Immature natural killer cell (primary cell): ENCODE measurements around the gene ZC3H18. TPM values are rescaled to one million over a fixed set of nuclear protein-coding genes. Genes with fewer than 3 reads are reported as not detected.

Experiments
- DNase-seq, 3 donors: peaks; one replicate each; pipeline ENCODE4 v3.0.0; 2022; ENCODE audit warnings: mixed read lengths in 1 of 3
- H3K27ac Mint-ChIP-seq, 6 donors: one replicate each; pipeline ENCODE4 v1.8.0; 2020; ENCODE audit warnings: mixed read lengths in 6 of 6, mild to moderate bottlenecking in 5 of 6, inconsistent platforms in 4 of 6, moderate library complexity in 3 of 6
- H3K27me3 Mint-ChIP-seq, 3 donors: one replicate each; pipeline ENCODE4 v1.8.0; 2020 to 2021; ENCODE audit warnings: low read depth in 3 of 3, mild to moderate bottlenecking in 3 of 3, mixed read lengths in 3 of 3, moderate library complexity in 3 of 3, inconsistent platforms in 1 of 3
- H3K36me3 Mint-ChIP-seq, 3 donors: one replicate each; pipeline ENCODE4 v1.8.0; 2020; ENCODE audit warnings: mixed read lengths in 3 of 3, inconsistent platforms in 2 of 3, mild to moderate bottlenecking in 2 of 3
- H3K4me1 Mint-ChIP-seq, 2 donors: one replicate each; pipeline ENCODE4 v1.8.0; 2020; ENCODE audit warnings: inconsistent platforms in 2 of 2, mild to moderate bottlenecking in 2 of 2, mixed read lengths in 2 of 2, moderate library complexity in 1 of 2
- H3K4me3 Mint-ChIP-seq, 5 donors: one replicate each; pipeline ENCODE4 v1.8.0; 2020; ENCODE audit warnings: mild to moderate bottlenecking in 5 of 5, mixed read lengths in 5 of 5, inconsistent platforms in 3 of 5, moderate library complexity in 3 of 5
- H3K9me3 Mint-ChIP-seq, 6 donors: one replicate each; pipeline ENCODE4 v1.8.0; 2020; ENCODE audit warnings: mild to moderate bottlenecking in 6 of 6, mixed read lengths in 6 of 6, inconsistent platforms in 4 of 6, moderate library complexity in 3 of 6
- polyA plus RNA-seq, 3 donors: library from polyadenylated mRNA; unstranded; fragments of 300-500 nt; fragmentation: Illumina TruSeq; gene quantifications; one replicate each; pipeline ENCODE4 v1.2.3, GENCODE V29; 2021

ZC3H18 gene
- polyA plus RNA-seq, 3 donors from 2014 or later: 1.0 to 29.0 (median 8.7) TPM

DNA sequence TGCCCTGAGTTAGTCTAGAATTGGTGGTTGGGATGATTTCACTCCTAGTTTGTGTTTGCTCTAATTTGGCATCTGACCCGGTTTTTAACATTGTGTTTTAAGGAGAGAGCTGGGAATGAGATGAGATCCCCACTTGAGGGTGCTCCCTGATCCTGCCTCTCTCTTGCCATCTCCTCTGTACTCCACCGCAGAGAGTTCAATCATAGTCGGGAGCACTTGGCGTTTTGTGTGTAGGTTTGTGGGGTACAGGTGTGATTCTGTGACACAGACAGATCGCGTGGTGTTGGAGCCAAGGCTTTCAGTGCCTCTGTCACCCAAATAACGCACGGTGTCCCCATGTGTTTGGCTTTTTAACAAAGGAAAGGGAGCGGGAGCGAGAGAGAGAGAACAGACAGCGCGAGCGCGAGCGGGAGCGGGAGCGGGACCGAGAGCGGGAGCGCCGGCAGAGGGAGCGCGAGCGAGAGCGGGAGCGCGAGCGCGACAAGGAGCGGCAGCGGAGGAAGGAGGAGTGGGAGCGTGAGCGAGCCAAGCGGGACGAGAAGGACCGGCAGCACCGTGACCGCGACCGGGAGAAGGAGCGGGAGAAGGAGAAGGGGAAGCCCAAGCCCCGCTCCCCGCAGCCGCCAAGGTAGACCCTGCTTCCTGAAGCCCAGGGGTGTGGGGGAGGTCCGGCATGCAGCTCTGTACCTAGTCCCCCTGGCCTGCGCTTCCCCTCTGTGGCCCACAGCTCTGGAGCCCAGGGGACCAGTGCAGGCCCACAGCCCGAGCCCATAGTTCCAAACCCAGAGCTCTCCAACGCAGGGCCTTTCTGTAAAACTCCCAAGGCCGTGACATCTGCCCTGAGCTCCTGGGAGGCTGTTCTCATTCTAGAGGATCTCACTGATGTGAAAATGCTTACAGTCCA, 41.0 kb downstream of the ZC3H18 start:
- H3K27me3 Mint-ChIP-seq: peaks cover 0 to 6% (median 4%) of the 10 kb centered on the region in 3 donors
- no peak for DNase-seq
- H3K9me3 Mint-ChIP-seq: no peaks in the 10 kb centered on the region
- no peak overlapping the region for H3K4me3 Mint-ChIP-seq
- peaks cover 15 to 37% (median 28%) of the 10 kb centered on the region in 3 donors for H3K36me3 Mint-ChIP-seq
- peaks cover 9 to 19% of the 10 kb centered on the region in 2 donors for H3K4me1 Mint-ChIP-seq
- H3K27ac Mint-ChIP-seq: peak overlapping the region in 3 of 6 donors; percentile 7 to 53 (median 44)

DNA sequence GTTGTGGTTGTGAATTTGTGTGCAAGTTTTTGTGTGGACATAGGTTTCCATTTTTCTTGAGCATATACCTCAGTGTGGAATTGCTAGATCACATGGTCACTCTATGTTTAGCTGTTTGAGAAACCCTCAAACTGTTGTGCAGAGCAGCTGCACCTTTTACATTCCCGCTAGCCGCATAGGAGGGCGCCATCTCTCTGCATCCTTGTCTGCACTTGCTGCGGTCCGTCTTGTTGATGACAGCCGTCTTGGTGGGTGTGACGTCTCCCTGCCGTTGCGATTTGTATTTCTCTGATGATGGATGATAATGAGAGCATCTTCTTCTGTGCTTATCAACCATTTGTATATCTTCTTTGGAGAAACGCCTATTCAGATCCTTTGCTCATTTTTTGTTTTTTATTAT, 43.1 kb downstream of the ZC3H18 start:
- Mint-ChIP-seq H3K27me3 (peaks cover 0 to 9% (median 2%) of the 10 kb centered on the region in 3 donors), H3K9me3 (no peaks in the 10 kb centered on the region), H3K4me1 (peaks cover 17 to 20% of the 10 kb centered on the region in 2 donors), H3K27ac (peak overlapping the region in 4 of 6 donors; percentile 24 to 75 (median 52)), H3K4me3 (no peak overlapping the region), H3K36me3 (peaks cover 6 to 27% (median 20%) of the 10 kb centered on the region in 3 donors)
- DNase-seq: no peak

DNA sequence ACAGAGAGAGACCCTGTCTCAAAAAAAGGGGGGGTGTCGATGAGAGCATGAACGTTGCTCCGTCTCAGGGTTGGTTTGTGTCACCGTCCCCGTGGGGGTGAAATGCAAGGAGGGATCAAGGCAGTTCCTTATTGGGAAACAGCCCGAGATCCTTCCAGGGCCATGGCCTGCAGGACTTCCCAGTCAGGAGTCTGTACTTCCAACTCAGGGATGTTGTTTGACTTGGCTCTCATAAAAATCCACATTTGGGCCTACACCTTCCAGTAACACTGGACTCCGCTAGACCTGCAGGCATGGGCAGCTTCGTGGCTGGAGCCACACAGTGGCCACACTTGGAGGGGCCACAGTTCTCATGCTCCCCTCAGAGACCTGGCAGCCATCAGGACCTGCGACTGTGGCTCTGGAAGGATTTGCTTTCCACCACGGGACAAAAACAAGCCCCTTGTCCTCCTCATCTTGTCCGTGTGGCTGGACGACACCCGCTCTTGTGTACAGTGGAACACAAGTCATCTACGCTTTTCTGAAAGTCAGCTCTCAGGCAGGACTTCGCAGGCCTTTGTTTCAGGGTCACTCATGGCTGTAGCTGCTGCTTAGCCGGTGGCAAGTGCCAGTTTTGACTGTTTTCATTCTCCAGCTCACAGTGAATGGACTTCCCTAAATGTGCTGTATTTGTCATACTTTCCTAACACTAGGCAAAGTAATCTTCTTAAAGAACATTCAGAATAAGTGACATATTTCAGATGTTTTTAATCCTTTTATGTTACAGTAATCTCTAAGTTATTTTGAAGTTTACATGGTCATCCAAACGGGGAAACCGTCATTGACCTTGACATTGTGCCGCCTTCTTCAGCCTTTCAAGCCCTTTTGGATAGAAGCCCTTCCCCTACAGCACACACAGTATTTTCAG, 44.0 kb downstream of the ZC3H18 start:
- H3K9me3 Mint-ChIP-seq: no peaks in the 10 kb centered on the region
- peaks cover 24 to 28% of the 10 kb centered on the region in 2 donors for H3K4me1 Mint-ChIP-seq
- H3K36me3 Mint-ChIP-seq: peaks cover 6 to 27% (median 20%) of the 10 kb centered on the region in 3 donors
- no peak overlapping the region for H3K4me3 Mint-ChIP-seq
- no peak for DNase-seq
- H3K27me3 Mint-ChIP-seq: peaks cover 2 to 16% (median 3%) of the 10 kb centered on the region in 3 donors
- peak overlapping the region; percentile 55 to 85 (median 80) for H3K27ac Mint-ChIP-seq

DNA sequence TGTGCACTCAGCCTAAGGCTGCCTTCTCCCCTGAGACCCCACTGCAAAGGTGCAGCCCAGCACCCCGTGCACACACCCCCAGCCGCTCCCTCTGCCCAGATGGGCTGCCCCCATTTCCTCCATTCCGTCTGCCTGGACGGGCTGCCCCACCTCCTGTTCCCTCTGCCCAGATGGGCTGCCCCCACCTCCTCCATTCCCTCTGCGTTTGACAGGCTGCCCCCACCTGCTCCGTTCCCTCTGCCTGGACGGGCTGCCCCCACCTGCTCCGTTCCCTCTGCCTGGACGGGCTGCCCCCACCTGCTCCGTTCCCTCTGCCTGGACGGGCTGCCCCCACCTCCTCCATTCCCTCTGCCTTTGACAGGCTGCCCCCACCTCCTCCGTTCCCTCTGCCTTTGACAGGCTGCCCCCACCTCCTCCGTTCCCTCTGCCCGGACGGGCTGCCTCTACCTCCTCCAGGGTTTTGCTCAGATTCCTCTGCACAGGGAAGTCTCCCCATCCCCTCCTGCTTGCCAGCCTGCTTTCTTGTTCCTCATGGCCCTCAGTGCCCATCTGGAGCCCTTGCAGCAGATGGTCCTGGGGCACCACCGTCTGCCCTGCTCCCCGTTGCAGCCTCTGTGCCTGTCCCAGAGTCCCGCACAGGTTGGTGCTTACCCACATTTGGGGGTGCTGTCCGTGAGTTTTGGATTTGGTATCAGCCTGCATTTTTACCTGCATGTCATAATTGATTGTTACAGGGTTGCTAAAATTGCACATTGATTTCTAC, 44.8 kb downstream of the ZC3H18 start:
- Mint-ChIP-seq H3K9me3 (no peaks in the 10 kb centered on the region), H3K4me3 (no peak overlapping the region), H3K36me3 (peaks cover 6 to 28% (median 18%) of the 10 kb centered on the region in 3 donors), H3K4me1 (peaks cover 32 to 37% of the 10 kb centered on the region in 2 donors), H3K27ac (peak overlapping the region; percentile 35 to 99 (median 76)), H3K27me3 (peaks cover 4 to 22% (median 8%) of the 10 kb centered on the region in 3 donors)
- no peak for DNase-seq

DNA sequence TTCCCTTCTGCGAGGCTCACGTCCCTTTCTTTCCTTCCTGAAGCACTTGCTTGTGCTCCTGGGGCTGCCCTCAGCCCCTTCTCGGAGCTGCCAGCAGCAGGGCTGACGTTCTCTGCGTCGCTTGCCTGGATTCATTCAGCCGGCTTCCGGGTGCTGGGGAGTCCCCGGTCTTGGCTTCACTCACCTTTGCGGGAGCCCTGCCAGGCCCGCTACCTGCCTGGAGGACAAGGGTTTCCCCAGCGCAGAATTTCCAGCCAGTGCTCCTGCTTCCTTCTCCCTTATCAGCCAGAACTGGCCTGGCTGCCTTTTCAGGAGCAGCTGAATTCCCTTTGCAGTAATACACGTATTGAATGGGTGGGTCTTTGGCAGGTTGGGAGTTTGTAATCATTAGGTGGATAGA, 46.1 kb downstream of the ZC3H18 start:
- Mint-ChIP-seq H3K4me3 (no peak overlapping the region), H3K27ac (peak overlapping the region; percentile 68 to 100 (median 99)), H3K36me3 (peaks cover 0 to 19% (median 13%) of the 10 kb centered on the region in 3 donors), H3K4me1 (peaks cover 40 to 47% of the 10 kb centered on the region in 2 donors), H3K27me3 (peaks cover 13 to 32% (median 18%) of the 10 kb centered on the region in 3 donors), H3K9me3 (no peaks in the 10 kb centered on the region)
- no peak for DNase-seq

DNA sequence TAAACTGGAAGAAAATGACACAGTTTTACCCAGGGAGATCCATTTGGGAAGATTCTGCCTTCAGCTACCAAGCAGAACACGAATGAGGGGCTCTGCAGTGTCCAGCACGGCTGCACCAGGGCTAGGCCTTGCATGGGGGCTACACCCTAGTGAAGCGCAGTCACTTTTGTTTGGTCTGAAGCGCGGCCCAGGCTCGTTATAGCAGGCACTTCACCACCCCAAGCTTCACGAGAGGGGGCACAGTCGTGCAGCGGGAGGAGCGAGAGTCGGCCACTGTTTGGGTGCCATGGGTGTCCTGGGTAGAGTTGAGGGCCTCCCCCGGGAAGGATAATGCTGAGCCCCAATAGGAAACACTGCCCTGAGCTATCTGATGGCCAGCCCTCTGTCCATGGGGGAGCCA, 46.5 kb downstream of the ZC3H18 start:
- H3K4me3 Mint-ChIP-seq: no peak overlapping the region
- peaks cover 44 to 47% of the 10 kb centered on the region in 2 donors for H3K4me1 Mint-ChIP-seq
- no peak for DNase-seq
- no peaks in the 10 kb centered on the region for H3K9me3 Mint-ChIP-seq
- peaks cover 15 to 32% (median 18%) of the 10 kb centered on the region in 3 donors for H3K27me3 Mint-ChIP-seq
- H3K27ac Mint-ChIP-seq: peak overlapping the region; percentile 94 to 100 (median 99)
- H3K36me3 Mint-ChIP-seq: peaks cover 0 to 19% (median 13%) of the 10 kb centered on the region in 3 donors

DNA sequence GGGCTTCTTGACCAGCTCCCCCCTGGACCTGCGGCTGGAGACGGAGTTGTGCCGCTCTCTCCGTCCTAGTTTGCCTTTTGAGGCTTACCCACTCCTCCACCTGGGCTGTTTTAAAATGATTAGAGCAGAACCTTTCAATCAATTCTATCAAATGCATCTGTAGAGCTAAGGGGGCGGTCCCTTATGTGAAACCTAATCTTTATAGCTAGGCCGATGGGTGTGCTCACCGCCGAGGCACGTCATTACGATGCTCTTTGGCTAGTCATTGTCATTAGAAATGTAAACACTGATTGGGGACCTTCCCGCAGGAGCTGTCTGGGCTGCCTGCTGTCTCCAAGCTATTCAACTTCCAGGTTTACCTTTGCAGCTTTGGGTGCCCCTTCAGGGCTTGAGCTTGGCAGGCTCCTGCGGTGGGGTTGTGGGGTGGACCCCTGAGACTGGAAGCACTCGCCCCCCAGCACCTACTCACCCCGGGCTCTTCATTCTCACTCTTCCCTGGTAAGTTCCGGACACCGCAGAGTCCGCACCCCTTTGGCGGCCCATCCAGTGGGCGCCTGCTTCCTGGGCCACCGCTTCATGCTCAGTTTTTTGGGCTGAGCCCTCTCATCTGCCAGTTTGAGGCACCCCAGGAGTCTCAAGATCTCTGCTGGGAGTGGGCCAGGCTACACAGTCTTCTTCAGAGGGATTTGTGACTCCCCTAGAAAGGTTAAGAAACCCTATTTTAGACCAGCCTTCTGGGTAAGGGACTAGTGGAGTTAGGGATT, 47.2 kb downstream of the ZC3H18 start:
- no peak overlapping the region for H3K4me3 Mint-ChIP-seq
- no peak for DNase-seq
- no peaks in the 10 kb centered on the region for H3K9me3 Mint-ChIP-seq
- H3K27ac Mint-ChIP-seq: peak overlapping the region; percentile 94 to 100 (median 99)
- H3K4me1 Mint-ChIP-seq: peaks cover 46 to 47% of the 10 kb centered on the region in 2 donors
- peaks cover 17 to 32% (median 18%) of the 10 kb centered on the region in 3 donors for H3K27me3 Mint-ChIP-seq
- H3K36me3 Mint-ChIP-seq: peaks cover 0 to 19% (median 13%) of the 10 kb centered on the region in 3 donors

DNA sequence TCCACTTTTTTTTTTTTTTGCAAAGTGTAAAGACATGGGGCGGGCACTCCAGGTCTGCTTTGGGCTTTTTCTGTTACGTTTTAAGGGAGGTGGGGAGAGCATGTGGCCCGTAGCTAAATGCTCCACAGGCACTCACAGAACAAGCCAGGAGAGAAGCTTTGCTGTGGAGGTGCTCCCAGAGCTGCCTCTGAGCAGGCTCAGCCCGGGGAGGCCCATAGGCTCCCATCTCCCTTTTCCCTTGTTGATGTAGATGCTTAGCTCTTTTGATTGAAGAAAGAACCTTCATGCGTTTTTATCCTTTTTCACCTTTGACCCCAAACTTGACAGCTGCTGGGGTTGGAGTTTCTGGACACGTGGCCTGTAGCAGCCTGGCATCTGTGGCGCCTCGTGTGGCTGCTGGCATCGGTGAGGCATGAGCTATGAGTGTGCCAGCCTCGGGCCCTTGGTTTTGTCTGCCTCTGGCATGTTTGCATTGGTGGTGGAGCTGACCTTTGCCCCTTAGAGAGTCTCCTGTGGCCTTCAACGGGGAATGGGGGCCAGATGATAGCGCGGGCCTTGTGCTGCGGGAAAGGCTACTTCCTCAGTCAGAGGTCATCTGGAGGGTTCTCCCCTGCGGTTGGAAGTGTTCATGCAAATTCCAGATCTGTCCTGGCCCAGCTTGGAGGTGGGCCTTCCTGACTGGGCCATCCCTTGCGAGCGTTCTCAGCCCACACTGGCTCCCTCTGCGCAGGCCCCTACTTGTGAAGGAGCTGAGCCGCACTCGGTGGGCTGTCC, 48.2 kb downstream of the ZC3H18 start:
- peaks cover 44 to 49% of the 10 kb centered on the region in 2 donors for H3K4me1 Mint-ChIP-seq
- peaks cover 0 to 17% (median 13%) of the 10 kb centered on the region in 3 donors for H3K36me3 Mint-ChIP-seq
- no peaks in the 10 kb centered on the region for H3K9me3 Mint-ChIP-seq
- peak overlapping the region; percentile 94 to 100 (median 99) for H3K27ac Mint-ChIP-seq
- peak overlapping the region in 1 of 5 donors; percentile 82 for H3K4me3 Mint-ChIP-seq
- H3K27me3 Mint-ChIP-seq: peaks cover 17 to 31% (median 18%) of the 10 kb centered on the region in 3 donors
- DNase-seq: no peak

DNA sequence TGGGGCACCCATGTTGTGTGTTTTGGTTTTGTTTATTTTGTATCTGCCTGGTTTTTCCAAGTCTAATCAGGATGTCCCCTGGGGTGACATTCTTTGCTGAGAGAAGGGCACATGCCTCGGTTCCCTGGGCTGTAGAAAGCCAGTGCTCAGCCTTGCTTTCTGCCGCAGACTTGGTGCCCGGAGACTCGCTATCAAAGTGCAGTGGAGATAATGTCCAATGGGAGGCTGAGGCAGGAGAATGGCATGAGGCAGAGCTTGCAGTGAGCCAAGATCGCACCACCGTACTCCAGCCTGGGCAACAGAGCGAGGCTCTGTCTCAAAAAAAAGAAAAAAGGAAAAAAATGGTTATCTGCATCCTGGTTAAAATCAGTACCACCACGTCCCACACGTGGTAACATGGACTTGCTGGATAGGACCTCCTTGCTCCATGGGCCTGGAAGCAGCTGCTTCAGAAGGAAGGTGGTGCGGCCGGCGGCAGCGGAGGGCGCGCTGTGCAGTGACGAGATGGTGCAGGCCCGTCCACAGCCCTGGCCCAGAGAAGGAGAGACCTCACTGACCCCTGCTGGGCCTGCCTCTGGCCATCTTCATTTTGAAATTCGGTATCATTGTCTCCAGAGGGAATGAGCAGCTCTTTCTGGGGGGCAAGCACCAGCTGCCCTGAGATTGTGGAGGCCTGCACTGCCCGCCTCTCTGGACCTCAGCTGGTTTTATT, 48.9 kb downstream of the ZC3H18 start:
- H3K4me1 Mint-ChIP-seq: peaks cover 40 to 47% of the 10 kb centered on the region in 2 donors
- H3K4me3 Mint-ChIP-seq: peak overlapping the region; percentile 56 to 82 (median 72)
- no peak for DNase-seq

DNA sequence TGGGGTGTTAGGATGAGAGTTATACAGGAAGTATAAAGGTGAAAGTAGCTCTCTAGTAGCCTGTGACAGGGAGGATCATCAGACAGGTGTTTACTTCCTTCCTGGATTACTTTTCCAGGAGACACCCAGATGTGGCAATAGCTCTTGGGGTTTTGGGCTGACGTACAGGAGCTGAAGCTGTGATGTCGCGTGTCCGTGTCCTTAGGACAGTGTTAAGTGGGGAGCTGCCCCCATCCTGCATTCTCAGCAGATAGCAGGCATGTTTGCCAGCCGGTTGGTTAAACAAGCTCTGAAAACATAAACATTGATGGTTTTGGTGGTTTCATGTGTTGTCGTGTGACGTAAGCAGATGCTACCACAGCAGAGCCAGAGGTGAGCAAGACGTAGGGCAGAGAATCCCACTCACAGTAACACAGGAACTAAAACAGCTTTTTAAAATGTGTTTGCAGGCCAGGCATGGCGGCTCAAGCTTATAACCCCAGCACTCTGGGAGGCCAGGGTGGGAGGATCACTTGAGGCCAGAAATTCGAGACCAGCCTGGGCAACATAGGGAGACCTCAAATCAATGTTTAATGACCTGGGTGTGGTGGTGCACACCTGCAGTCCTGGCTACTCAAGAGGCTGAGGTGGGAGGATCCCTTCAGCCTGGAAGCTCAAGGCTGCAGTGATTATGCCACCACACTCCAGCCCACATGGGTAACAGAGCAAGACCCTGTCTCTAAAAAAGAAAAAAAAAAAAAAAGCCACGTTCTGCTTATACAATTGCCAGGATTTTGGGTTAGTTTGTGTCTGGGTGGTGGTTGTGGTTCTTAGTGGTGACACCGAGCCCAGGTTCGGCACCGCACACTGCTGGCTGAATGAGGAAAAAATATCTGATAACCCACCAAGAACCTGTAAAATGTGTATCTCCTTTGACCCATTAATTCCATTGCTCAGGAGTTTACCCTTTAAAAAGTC, 49.9 kb downstream of the ZC3H18 start:
- Mint-ChIP-seq H3K9me3 (no peaks in the 10 kb centered on the region), H3K4me3 (peak overlapping the region; percentile 56 to 82 (median 72)), H3K4me1 (peaks cover 40 to 47% of the 10 kb centered on the region in 2 donors), H3K27ac (peak overlapping the region; percentile 94 to 100 (median 99)), H3K27me3 (peaks cover 17 to 29% (median 20%) of the 10 kb centered on the region in 3 donors), H3K36me3 (peaks cover 0 to 14% (median 3%) of the 10 kb centered on the region in 3 donors)
- DNase-seq: peak; percentile 96 to 97 (median 97)

More for the DNA sequence above, 48.9 kb downstream of the ZC3H18 start:
- Mint-ChIP-seq H3K27ac (peak overlapping the region; percentile 94 to 100 (median 99)), H3K36me3 (peaks cover 0 to 19% (median 7%) of the 10 kb centered on the region in 3 donors), H3K9me3 (no peaks in the 10 kb centered on the region), H3K27me3 (peaks cover 17 to 31% (median 20%) of the 10 kb centered on the region in 3 donors)
